IgD-negative memory B cell (primary cell): ENCODE measurements around the gene STK35. TPM values are rescaled to one million over a fixed set of nuclear protein-coding genes. Genes with fewer than 3 reads are reported as not detected.
"Not testable (repeated sequence)": the region's sequence is repeated elsewhere in the genome, so short reads cannot be mapped to it uniquely, and the experiment has no call there.

Source experiments
- H3K27ac Mint-ChIP-seq, 3 donors: one replicate each; pipeline ENCODE4 v1.8.0; 2020 to 2022; ENCODE audit warnings: mild to moderate bottlenecking in 3 of 3, mixed read lengths in 3 of 3, moderate library complexity in 1 of 3
- H3K27me3 Mint-ChIP-seq: one replicate; pipeline ENCODE4 v1.8.0; 2021; ENCODE audit warnings: mixed read lengths
- H3K36me3 Mint-ChIP-seq: one replicate; pipeline ENCODE4 v1.8.0; 2020; ENCODE audit warnings: mild to moderate bottlenecking, mixed read lengths
- H3K4me1 Mint-ChIP-seq, 3 donors: one replicate each; pipeline ENCODE4 v1.8.0; 2020 to 2022; ENCODE audit warnings: mixed read lengths in 3 of 3, mild to moderate bottlenecking in 1 of 3
- H3K4me3 Mint-ChIP-seq, 4 donors: one replicate each; pipeline ENCODE4 v1.8.0; 2020 to 2022; ENCODE audit warnings: mild to moderate bottlenecking in 4 of 4, mixed read lengths in 4 of 4, moderate library complexity in 3 of 4
- H3K9me3 Mint-ChIP-seq, 3 donors: one replicate each; pipeline ENCODE4 v1.8.0; 2020 to 2021; ENCODE audit warnings: mixed read lengths in 3 of 3, mild to moderate bottlenecking in 1 of 3
- polyA plus RNA-seq: library from polyadenylated mRNA; unstranded; fragments of 300-500 nt; fragmentation: Illumina TruSeq; gene quantifications from one replicate; pipeline ENCODE4 v1.2.3, GENCODE V29; 2021

Gene STK35
- polyA plus RNA-seq, 1 donor from 2014 or later, result 5.0 TPM

DNA sequence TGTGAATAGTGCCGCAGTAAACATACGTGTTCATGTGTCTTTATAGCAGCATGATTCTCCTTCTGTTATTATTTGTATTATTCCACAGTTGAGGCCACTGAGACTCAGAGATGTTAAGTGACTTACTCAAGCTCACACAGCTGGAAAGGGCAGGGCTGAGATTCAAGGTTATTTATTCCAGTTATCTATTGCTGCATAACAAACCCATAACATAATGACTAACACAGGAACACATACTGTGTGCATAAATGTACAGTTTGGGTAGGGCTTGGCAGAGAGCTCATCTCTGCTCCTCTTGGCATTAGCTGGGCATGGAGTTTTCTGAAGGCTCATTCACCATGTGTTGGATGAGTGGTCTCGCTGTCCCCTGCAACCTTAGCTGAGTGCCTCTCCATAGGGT lies 68.8 kb downstream of the STK35 start:
- Mint-ChIP-seq H3K27me3 (peaks cover 4% of the 10 kb centered on the region), H3K36me3 (no peaks in the 10 kb centered on the region), H3K9me3 (no peaks in the 10 kb centered on the region), H3K4me3 (no peak overlapping the region), H3K27ac (peak overlapping the region in 1 of 3 donors; percentile 50), H3K4me1 (peaks cover 0 to 4% (median 3%) of the 10 kb centered on the region in 3 donors)

DNA sequence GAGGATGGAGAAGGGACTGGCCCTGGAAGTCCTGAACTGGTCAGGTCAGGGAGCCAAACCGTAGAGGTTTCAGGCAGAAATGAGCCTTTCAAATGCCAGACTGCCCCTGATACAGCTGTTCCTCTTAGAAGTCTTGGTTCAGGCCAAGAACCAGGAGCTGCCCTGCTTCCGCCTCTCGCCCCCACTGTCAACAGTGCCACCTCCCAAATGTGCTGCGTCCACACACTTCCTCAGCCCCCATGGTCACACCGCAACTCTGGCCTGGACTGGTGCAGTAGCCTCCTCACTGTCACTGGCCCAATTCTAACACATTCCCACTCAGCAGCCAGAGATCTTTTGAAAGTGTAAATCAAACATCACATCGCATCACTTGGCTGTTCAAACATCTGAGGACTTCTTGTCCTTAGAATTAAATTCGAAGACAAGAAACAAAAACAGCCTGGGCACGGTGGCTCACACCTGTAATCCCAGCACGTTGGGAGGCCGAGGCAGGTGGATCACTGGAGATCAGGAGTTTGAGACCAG lies 69.7 kb downstream of the STK35 start:
- H3K4me1 Mint-ChIP-seq, result peaks cover 0 to 4% (median 3%) of the 10 kb centered on the region in 3 donors
- H3K9me3 Mint-ChIP-seq, result no peaks in the 10 kb centered on the region
- H3K27me3 Mint-ChIP-seq, result peaks cover 4% of the 10 kb centered on the region
- H3K27ac Mint-ChIP-seq, result no peak overlapping the region
- H3K4me3 Mint-ChIP-seq, result no peak overlapping the region
- no peaks in the 10 kb centered on the region for H3K36me3 Mint-ChIP-seq

GRCh38 chr20:2171840-2172239 lies 70.2 kb downstream of the STK35 start:
- not testable (repeated sequence) for H3K9me3 Mint-ChIP-seq, H3K27ac Mint-ChIP-seq, H3K4me1 Mint-ChIP-seq, H3K36me3 Mint-ChIP-seq, H3K4me3 Mint-ChIP-seq, H3K27me3 Mint-ChIP-seq

DNA sequence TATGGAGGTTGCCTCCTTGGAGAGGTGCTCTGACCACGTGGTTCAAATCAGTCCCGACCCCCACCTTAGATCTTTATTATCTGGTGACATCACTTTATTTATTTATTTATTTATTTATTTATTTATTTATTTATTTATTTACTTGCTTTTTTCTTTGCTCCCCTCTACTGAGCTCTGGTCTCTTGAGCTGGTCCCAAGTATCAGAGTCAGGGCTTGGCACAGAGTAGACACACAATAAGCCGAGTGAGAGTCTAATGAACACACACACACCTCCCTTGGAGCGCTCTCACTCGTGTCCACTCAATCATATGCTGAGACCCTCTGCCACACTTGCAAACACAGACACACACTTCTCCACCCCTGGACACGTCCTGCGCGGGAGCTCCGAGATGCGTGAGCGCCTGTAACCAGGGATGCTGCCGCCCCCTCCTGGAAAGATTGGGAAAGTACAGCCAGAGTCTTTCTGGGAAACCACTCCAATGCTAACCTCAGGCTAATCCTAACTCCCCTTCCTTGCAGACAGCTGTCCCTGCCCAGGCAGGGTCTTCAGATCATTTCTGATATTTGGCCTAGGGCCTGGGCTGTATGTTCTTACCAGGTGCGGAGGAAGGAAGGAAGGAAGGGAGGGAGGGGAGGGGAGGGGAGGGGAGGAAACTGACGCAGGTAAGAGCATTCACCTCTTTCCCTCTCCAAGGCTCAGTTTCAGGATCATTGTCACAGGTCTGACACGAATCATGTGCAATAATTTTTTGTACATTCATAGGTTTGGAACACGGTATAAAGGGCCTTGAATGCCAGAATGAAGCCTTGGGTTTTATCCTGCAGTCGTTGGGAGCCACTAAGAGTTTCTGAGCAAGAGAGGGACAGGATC lies 70.9 kb downstream of the STK35 start:
- peaks cover 0 to 4% (median 3%) of the 10 kb centered on the region in 3 donors for H3K4me1 Mint-ChIP-seq
- no peaks in the 10 kb centered on the region for H3K9me3 Mint-ChIP-seq
- H3K36me3 Mint-ChIP-seq, result no peaks in the 10 kb centered on the region
- peak overlapping the region in 2 of 3 donors; percentile 53 to 61 for H3K27ac Mint-ChIP-seq
- H3K27me3 Mint-ChIP-seq, result peaks cover 6% of the 10 kb centered on the region
- H3K4me3 Mint-ChIP-seq, result peak overlapping the region in 1 of 4 donors; percentile 56

- no peaks in the 10 kb centered on the region for H3K9me3 Mint-ChIP-seq
- peak overlapping the region in 1 of 3 donors; percentile 53 for H3K27ac Mint-ChIP-seq
- H3K4me1 Mint-ChIP-seq, result peaks cover 0 to 4% (median 3%) of the 10 kb centered on the region in 3 donors
- peaks cover 7% of the 10 kb centered on the region for H3K27me3 Mint-ChIP-seq
- no peaks in the 10 kb centered on the region for H3K36me3 Mint-ChIP-seq
- H3K4me3 Mint-ChIP-seq, result peak overlapping the region in 1 of 4 donors; percentile 19
Measured at GRCh38 chr20:2173186-2173585, 71.6 kb downstream of the STK35 start.

GRCh38 chr20:2174067-2174466 lies 72.4 kb downstream of the STK35 start:
- Mint-ChIP-seq H3K36me3 (no peaks in the 10 kb centered on the region), H3K27ac (no peak overlapping the region), H3K27me3 (peaks cover 9% of the 10 kb centered on the region), H3K4me3 (no peak overlapping the region), H3K4me1 (peaks cover 0 to 8% (median 3%) of the 10 kb centered on the region in 3 donors), H3K9me3 (no peaks in the 10 kb centered on the region)

DNA sequence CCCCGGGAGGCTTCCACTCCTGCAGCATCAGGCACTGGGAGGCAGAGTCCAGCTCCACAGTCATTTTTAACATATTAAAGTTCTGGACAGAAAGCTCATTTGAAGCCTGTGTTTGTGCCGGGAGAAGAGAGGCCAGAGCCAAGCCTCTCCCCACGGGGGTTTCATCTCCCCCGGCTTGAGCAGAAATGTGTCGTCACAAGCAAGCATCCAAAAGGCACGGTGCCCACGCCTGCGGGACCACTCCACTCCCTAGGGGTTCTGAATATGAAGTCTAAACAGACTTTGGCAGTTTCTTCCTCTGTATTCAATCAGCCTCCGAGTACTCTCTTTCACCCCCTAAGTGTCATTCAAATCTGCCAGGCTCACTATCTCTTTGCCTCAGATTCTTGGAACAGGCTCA lies 75.3 kb downstream of the STK35 start:
- Mint-ChIP-seq H3K27ac (peak overlapping the region in 1 of 3 donors; percentile 20), H3K27me3 (peaks cover 13% of the 10 kb centered on the region), H3K36me3 (no peaks in the 10 kb centered on the region), H3K4me3 (no peak overlapping the region), H3K9me3 (no peaks in the 10 kb centered on the region), H3K4me1 (peaks cover 0 to 8% (median 3%) of the 10 kb centered on the region in 3 donors)

DNA sequence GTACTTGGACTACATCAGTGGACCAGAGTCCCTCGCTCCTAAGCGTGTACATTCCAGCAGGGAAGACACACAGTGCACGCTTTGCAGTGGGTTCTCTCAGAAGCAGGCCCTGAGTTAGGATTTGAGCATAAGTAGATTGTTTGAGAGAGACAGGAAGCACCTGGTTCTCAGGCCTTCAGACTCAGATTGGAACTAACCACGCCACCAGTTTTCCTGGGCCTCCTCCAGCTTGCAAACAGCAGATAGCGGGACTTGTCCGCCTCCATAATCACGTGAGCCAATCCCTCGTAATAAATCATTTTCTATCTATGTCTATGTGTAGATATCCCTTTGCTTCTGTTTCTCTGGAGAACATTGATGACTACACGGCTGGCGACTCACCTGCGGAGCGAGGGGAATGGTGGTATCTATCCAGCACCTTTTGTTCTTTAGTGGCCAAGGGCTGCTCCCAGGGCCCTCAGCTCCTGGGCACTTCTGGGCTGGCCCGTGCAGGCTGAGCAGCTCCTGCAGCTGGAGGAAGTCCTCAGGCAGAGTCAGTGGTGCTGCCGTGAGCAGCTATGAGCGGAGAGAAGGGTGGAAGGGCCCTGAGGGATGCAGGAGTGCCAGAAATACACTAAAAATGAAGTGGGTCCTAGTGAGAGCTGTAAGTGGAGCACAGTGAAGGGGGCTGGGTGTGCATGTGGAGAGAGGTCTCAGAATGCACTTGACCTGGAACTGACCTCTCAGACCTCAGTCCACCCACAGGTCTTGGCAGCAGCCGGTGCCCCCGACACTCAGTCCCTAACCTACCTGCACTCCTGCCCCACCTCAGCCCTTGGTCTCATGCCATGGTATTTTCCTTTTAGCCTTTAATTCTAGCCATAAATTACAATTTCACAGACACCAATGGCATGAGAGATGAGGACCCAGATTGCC lies 76.9 kb downstream of the STK35 start:
- peaks cover 15% of the 10 kb centered on the region for H3K27me3 Mint-ChIP-seq
- no peaks in the 10 kb centered on the region for H3K9me3 Mint-ChIP-seq
- peaks cover 0 to 5% (median 0%) of the 10 kb centered on the region in 3 donors for H3K4me1 Mint-ChIP-seq
- no peaks in the 10 kb centered on the region for H3K36me3 Mint-ChIP-seq
- H3K27ac Mint-ChIP-seq, result peak overlapping the region in 1 of 3 donors; percentile 62
- peak overlapping the region in 1 of 4 donors; percentile 52 for H3K4me3 Mint-ChIP-seq

DNA sequence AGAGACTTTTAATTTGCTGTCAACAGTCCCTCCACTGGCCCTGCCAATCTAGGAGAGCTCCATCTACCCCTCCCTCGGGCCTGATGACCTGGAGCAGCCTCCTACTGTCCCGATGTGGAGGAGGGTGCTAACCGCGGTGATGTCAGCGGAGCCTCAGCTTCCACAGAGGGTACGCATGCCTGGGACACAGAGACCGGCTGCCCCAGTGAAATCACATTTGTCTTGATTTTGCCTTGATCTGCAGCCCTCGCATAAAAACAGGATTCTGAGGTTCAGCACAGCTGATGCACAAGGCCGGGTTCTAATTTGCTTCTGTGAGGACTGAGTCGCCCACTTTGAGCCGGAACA lies 77.6 kb downstream of the STK35 start:
- Mint-ChIP-seq H3K27ac (no peak overlapping the region), H3K4me1 (peaks cover 0 to 5% (median 0%) of the 10 kb centered on the region in 3 donors), H3K36me3 (no peaks in the 10 kb centered on the region), H3K4me3 (no peak overlapping the region), H3K9me3 (no peaks in the 10 kb centered on the region), H3K27me3 (peaks cover 15% of the 10 kb centered on the region)

- no peaks in the 10 kb centered on the region for H3K9me3 Mint-ChIP-seq
- H3K4me1 Mint-ChIP-seq, result peaks cover 0 to 4% (median 0%) of the 10 kb centered on the region in 3 donors
- H3K27ac Mint-ChIP-seq, result no peak overlapping the region
- H3K4me3 Mint-ChIP-seq, result no peak overlapping the region
- peaks cover 12% of the 10 kb centered on the region for H3K27me3 Mint-ChIP-seq
- no peaks in the 10 kb centered on the region for H3K36me3 Mint-ChIP-seq
Measured at GRCh38 chr20:2179949-2180348, 78.3 kb downstream of the STK35 start.

GRCh38 chr20:2183381-2183780 lies 81.8 kb downstream of the STK35 start:
- Mint-ChIP-seq H3K27me3 (peaks cover 7% of the 10 kb centered on the region), H3K27ac (no peak overlapping the region), H3K4me3 (no peak overlapping the region), H3K9me3 (peaks cover 0 to 7% (median 6%) of the 10 kb centered on the region in 3 donors), H3K36me3 (no peaks in the 10 kb centered on the region), H3K4me1 (peaks cover 0 to 3% (median 0%) of the 10 kb centered on the region in 3 donors)

DNA sequence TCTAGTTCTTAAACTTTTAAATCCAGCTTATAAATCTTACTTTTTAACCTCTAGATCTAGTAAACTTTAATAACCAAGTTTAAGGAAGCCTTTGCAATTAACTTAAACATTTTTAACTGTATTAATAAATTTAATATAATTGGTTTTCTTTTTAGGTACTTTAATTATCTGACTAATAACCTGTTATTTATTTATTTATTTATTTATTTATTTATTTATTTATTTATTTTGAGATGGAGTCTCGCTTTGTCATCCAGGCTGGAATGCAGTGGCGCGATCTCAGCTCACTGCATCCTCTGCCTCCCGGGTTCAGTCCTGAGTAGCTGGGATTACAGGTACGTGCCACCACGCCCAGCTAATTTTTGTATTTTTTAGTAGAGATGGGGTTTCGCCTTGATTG lies 83.3 kb downstream of the STK35 start:
- H3K9me3 Mint-ChIP-seq, result peaks cover 0 to 12% (median 6%) of the 10 kb centered on the region in 3 donors
- not testable (repeated sequence) for H3K36me3 Mint-ChIP-seq, H3K27ac Mint-ChIP-seq, H3K4me3 Mint-ChIP-seq, H3K27me3 Mint-ChIP-seq, H3K4me1 Mint-ChIP-seq

GRCh38 chr20:2195614-2196013 lies 94.0 kb downstream of the STK35 start:
- no peaks in the 10 kb centered on the region for H3K36me3 Mint-ChIP-seq
- H3K4me1 Mint-ChIP-seq, result no peaks in the 10 kb centered on the region
- H3K9me3 Mint-ChIP-seq, result no peaks in the 10 kb centered on the region
- no peak overlapping the region for H3K27ac Mint-ChIP-seq
- peaks cover 2% of the 10 kb centered on the region for H3K27me3 Mint-ChIP-seq
- no peak overlapping the region for H3K4me3 Mint-ChIP-seq

DNA sequence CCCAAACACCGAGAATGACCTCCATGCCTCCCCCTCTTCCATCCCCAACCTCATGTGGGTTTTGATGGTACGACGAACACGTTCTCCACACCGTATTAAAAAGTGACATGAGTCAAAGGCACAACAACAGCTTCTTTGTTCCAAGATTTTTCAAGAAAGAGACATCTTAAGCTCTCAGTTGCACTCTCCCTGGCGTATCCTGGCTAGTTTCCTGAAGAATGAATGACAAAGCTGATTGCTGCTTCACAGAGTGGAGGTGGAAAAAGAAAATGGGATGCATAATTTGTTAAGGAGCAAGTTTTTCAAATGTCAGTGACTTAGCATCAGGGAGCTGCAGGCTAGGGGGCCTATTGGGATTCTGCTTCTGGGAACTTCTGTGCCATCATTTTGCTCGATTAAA lies 95.5 kb downstream of the STK35 start:
- Mint-ChIP-seq H3K36me3 (no peaks in the 10 kb centered on the region), H3K9me3 (no peaks in the 10 kb centered on the region), H3K27ac (no peak overlapping the region), H3K4me3 (no peak overlapping the region), H3K27me3 (peaks cover 2% of the 10 kb centered on the region), H3K4me1 (no peaks in the 10 kb centered on the region)
